ENCODE results near the gene C10orf90. TPM values are rescaled to one million over a fixed set of nuclear protein-coding genes. Genes with fewer than 3 reads are reported as not detected.
A peak's percentile ranks its signal among the peaks of the same experiment; 100 is the strongest.

C10orf90 gene
- total RNA-seq, 1 experiment from 2014 or later = 0.57 TPM

DNA sequence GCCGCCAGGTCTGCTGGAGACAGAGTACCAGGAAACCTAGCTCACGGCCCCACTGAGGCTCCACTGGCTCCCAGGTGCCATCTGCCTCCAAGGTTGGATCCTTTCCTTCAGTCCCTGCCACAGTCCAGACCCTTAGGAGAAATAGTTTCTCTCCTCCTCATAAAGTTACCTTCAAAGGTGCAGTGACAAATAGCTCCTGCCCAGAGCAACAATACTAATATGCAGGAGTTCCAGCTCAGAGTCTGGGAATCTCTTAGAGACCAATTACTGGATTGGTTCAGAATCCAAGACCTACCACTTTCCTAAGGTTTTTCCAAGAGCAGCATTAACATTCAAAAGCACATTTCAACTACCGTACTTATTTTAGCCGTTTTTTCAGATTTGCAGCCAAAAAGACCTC lies 241.2 kb downstream of the C10orf90 start:
- DNase-seq (ENCODE audit: low spot score) = no peak

- DNase-seq (ENCODE audit: low spot score) = peak; percentile 25
Measured at GRCh38 chr10:126425489-126426065, 244.9 kb downstream of the C10orf90 start.

DNA sequence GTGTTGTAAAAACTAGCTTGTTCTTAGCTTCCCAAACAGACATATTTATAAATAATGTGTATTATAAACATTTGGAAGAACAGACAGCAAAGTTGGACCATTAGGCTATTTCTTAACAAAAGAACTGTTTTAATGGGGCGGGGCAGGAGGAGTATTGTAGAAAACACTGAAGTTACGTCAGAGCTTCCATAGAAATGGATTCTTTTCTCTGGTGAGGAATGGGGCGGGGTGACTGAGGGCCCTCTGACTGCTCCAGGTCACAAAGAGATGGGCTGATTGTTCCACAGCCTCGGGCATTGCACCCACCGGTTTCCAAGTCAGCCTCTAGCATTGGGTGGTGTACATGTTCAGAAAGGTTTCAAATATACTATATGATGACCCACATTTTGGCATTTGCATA lies 245.5 kb downstream of the C10orf90 start:
- DNase-seq (ENCODE audit: low spot score) = no peak

DNA sequence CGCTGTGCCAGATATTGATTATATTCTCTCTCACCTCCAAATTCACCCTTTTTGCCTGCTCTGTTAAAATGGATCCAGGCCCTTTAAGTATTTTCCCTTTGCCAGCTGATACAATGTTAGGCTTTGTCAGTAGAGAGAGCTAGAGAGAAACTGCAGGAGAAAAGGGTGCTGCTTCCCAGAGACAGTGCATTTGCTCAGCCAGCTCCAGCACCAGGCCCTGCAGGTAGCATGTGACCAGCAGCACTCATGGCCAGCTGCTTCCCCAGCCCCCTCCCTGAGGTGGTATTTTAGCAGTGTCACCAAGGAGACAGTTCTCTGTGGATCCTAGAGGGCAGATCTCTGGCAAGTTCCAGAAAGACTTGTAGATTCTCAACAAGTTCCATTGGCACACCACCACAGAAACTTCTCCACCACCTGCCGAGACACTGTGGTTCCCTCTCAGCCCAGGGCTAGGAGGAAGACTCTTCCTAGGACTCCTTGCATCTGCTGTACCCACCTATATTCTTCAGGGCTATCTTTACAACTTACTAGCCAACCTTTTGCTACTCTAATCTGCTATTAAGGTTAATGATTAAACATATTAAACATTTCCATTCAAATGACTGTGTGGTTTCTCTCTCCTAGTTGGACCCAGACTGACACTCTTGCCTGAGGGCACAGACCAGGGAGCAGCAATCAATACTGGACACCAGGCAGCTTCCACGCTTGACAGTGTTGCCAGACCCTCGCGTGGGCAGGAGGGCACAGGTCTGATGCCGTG lies 246.6 kb downstream of the C10orf90 start:
- no peak for DNase-seq (ENCODE audit: low spot score)

- peak; percentile 52 for DNase-seq (ENCODE audit: low spot score)
Measured at GRCh38 chr10:126422567-126422966, 247.9 kb downstream of the C10orf90 start.

GRCh38 chr10:126421756-126422256 lies 248.7 kb downstream of the C10orf90 start:
- DNase-seq (ENCODE audit: low spot score) = peak; percentile 90

- no peak for DNase-seq (ENCODE audit: low spot score)
Measured at GRCh38 chr10:126420567-126421300, 249.8 kb downstream of the C10orf90 start.

DNA sequence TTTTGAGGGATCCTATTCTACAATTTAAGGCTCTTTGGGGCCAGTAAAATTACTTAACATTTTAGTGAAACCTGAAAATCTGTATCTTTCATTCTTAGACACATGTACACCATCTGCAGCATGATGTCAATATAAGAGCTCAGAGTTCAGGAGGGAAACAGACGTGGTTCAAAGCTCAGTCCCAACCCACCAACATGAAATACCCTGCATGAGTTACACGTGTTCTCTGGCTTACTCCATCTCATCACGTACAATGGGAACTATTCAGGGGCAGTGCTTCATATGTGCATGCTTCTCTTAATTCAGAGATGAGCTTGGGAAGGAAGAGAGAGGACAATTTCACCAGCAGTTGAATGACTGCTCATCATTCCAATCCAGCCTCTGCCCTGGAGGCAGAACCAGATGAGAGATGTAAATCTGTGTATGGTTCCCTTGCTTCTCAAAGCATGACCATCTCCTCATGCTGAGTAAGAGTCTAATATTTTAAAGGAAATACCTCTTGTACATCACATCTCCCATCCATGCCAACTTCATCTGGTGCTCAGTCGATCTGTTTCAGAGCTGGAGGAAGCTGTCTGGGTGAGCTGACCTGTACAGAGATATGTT lies 253.2 kb downstream of the C10orf90 start:
- DNase-seq (ENCODE audit: low spot score) = no peak

GRCh38 chr10:126409821-126410220 lies 260.7 kb downstream of the C10orf90 start:
- no peak for DNase-seq (ENCODE audit: low spot score)

GRCh38 chr10:126408953-126409641 lies 261.4 kb downstream of the C10orf90 start:
- peak; percentile 52 for DNase-seq (ENCODE audit: low spot score)

DNA sequence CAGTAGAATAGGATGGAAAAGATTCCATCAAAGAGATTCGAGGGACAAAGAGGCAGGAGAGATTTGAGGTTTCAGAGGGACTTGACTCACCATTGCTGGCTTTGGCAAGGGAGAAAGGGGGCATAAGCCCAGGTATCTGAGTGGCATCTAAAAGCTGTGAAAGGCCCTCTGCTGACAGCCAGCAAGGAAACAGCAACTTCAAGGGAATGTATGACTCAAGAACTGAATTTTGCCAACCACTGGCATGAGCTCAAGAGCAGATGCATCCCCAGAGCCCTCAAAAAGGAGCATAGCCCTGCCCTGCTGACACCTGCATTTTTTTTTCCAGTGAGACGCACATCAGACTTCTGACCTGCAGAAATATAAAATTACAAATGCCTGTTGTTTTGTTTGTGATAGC lies 262.7 kb downstream of the C10orf90 start:
- DNase-seq (ENCODE audit: low spot score) = peak; percentile 46

DNA sequence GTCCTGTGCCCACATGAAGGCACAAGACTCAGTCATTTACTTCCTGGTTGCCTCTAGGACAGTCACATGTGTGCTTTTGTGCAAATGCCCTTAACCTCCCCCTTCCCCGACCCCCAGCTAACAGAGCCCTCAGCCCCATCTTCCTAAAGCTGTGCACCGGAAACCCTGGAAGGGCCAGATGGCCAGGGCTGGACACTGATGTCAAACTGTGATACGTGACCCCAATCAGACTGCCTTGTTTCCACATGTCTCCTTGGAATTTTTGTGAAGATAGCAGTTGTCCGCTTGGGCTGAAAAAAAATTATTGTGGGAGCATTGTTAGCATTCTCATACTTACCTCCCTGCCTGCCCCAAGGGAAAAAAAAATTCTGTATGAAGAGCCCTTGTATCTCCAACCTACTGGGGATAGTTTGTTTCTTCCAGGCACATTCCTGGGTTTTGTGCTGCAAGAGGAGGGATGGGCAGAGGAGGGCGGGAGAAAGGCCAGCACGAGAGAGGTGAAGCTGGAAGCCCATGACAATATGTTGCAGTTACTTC lies 265.2 kb downstream of the C10orf90 start:
- no peak for DNase-seq (ENCODE audit: low spot score)

GRCh38 chr10:126402721-126403695 lies 267.5 kb downstream of the C10orf90 start:
- DNase-seq (ENCODE audit: low spot score) = no peak

DNA sequence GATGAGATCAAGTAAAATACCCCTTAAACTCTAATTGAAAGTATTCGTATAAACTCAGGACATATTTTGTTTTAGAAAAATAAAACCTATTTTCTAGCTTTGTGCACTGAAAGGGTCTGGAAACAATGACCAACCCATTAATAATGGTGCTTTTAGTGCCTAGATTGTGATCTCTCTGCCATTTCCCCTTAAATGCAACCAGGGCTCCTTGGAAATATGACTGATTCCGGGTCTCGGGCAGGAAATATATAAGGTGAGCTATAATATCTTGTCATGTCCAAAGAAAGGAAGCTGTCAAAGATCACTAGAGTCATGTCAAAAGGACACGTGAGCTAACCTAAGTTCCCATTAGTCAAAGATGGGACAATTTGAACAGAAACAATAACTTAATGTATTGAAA lies 269.9 kb downstream of the C10orf90 start:
- DNase-seq (ENCODE audit: low spot score) = no peak

DNA sequence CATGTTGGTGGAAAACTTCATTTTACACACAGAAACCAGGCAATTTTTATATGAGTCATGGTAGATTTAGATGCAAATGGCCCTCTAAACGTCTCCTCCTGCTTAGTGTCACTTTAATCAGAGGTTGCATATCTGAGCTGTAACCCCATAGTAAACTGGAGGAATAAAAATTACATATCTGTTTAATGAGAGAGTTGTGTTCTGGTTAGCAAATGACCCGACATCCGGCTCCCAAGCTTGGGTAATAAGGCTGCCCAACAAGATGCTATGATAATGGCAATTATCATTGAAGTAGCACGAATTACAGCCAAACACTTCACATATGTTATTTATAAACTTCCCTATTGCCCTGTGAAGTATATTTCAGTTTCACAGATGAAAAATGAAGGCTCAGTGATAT lies 271.6 kb downstream of the C10orf90 start:
- peak; percentile 29 for DNase-seq (ENCODE audit: low spot score)

- no peak for DNase-seq (ENCODE audit: low spot score)
Measured at GRCh38 chr10:126398383-126398743, 272.1 kb downstream of the C10orf90 start.

DNA sequence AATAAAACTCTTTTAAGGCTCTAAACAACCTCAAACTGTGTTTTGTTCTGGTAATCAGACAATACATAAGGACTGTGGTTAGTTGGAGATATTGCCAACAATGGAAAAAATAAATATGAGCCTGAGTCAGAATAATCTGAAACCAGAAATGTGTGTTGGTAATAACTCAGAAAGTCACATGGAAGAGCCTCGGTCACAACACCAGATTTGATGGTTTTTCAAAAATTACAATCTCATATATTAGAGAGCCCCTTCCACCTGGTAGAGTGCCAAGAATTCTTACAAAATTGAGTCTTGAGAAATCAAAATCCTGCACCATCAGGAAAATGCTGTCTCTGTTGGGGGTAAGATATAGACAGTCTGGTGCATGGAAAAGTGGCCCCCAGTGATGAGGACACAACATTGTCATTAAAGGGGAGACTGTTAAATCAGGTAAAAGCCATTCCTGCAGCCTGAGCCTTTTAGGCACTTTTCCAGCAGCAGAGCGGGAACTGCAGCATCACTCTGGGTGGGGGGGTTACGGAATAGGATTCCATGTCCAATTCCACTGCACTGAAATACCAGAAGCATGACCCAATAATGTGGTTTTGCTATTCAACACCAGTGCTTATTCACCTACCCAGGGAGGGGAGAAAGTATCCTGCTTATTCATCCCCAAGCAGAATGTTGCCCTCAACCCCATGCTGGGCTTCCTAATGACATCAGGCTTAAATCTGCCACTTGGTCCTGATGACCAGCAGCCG lies 272.7 kb downstream of the C10orf90 start:
- peak; percentile 96 for DNase-seq (ENCODE audit: low spot score)

- DNase-seq (ENCODE audit: low spot score) = no peak
Measured at GRCh38 chr10:126397156-126397555, 273.3 kb downstream of the C10orf90 start.

DNA sequence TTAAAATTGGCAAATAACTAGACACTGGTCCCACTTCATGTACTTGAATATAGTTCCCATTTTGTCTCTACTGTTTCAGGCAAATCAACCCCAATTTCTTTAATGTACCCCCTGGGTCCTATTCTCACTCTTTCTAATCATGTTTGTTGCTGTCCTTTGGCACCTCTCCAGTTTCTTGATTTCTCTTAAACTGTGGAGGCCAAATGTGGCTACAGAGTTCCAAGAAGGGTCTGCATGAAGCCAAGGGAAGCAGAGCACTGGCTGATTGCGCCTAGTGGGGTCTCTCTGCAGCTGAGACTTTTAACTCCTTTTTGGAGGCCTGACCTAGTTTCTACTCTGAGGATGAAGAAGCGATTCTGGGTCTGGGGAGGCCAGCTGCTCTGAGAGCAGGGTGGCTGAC lies 275.5 kb downstream of the C10orf90 start:
- no peak for DNase-seq (ENCODE audit: low spot score)
